ENCODE data around the gene KIAA1217.
"Not testable (repeated sequence)": the region's sequence is repeated elsewhere in the genome, so short reads cannot be mapped to it uniquely, and the experiment has no call there.

Gene KIAA1217

DNA sequence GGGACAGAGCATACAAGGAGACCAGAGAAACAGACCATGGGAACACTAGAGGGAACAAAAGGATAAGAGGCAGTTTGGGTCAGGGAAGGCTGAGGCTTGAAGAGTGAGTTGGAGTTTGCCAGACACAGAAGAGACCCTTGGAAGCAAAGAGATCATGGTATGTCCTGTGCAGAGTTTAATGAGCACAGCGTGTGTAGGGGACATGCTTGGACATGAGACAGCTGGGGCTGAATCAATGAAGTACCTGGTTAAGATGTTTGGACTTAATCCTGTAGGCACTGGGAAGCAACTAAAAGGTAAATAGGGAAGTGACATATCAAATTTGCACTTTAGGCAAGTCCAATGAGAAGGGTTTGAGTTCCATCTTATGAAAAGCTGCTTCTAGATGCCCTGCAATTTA is 79.6 kb downstream of the KIAA1217 start:
- no peak for DNase-seq (ENCODE audit: low read depth in 2 of 2)

DNA sequence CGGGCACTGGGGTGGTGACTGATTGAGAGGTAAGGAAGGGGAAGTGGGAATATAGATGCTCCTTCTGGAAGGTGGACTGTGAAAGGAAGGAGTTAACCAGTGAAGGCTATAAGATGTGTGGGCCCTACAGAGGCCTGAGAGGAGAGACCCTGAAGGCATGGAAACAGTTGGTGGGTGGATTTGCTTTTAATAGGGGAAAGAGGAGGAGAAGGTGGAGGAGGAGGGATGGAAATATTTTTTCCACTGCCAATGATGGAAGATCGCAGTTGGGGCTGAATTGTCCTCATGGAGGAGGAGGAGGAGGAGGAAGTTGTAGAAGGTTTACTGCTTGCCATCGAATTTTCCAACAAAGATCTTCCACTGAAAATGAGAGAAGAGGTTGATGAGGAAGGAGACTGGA is 80.3 kb downstream of the KIAA1217 start:
- DNase-seq (ENCODE audit: low read depth in 2 of 2) = no peak

GRCh38 chr10:24292304-24293293 is 83.7 kb downstream of the KIAA1217 start:
- DNase-seq (ENCODE audit: low read depth in 2 of 2) = no peak

- no peak for DNase-seq (ENCODE audit: low read depth in 2 of 2)
Measured at GRCh38 chr10:24299578-24300260, 90.8 kb downstream of the KIAA1217 start.

DNA sequence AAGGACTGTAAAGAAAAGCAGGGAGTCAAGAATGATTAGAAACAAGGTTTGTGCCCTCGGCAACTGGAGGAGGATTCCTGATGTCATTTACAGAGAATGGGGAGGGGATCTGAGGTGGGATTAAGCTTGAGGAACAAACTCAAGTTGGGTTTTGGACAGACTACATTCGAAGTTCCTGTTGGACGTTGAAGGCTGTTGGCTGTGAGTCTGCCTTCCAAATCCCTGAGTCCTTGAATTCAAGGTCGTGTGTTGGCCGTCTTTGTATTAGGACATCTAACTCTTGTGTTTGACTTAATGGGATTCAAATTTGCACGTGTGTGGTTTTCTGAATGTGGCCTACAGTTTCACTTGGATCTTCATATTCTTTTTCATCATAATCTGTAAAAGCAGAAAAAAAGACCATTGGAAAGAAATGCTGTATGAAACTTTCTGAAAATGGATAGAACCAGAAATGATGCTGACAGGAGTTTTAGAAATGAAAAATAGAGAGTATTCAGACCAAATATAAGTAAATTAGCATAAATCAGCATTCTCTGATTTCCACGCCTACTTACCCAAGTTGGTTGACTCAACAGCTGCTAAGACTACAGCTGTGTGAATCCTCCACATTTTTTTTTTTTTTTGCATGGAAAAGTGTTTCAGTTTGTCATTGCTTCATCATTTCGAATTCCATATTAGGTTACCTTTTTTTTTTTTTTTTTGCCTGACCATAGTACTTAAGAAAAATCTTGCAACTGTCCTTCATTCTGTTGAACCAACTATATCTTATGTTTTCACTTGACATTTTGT is 94.8 kb downstream of the KIAA1217 start:
- no peak for DNase-seq (ENCODE audit: low read depth in 2 of 2)

DNA sequence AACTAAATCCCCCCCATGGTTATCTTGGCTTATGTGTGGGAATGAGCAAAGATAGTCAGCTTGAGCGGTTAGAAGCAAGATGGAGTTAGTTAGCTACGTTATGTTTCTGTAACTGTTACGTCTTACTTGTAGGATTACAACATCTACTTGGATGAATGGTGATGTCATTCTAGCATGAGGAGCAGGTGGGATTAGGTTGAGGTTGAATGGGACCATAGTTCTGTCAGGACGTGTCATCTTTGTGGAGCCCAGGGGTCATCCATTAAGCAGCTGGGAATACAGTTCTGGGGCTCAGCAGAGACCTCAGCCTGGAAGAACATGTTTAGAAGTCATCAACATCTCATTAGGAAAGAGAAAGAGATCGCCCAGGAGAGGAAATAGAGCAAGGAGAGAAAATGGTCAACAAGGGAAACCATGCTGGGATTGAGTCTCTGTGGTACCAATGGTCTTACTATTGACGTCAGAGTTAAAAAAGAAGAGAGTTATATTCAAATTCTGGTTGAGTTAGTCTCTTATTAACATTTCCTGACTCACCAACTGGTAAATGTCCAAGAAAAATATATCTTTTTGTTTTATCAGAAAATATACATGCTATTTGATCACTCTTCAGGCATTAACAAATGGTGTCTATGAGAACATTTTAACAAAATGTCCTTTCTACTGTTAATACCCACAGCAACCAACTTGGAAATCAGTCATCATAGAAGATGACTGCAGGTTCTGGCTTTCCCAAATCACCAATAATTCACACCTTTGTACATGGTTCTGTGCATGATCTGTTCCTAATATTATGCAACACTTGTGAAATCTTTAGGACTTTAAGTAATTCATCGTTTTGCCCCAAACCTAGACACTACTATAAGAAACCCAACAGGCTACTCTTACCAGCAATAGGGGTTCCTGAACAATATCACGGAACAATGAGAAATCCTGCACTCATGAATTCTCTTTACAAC is 96.9 kb downstream of the KIAA1217 start:
- no peak for DNase-seq (ENCODE audit: low read depth in 2 of 2)

GRCh38 chr10:24306507-24306875 is 97.6 kb downstream of the KIAA1217 start:
- no peak for DNase-seq (ENCODE audit: low read depth in 2 of 2)

GRCh38 chr10:24307116-24307515 is 98.2 kb downstream of the KIAA1217 start:
- DNase-seq (ENCODE audit: low read depth in 2 of 2) = no peak

DNA sequence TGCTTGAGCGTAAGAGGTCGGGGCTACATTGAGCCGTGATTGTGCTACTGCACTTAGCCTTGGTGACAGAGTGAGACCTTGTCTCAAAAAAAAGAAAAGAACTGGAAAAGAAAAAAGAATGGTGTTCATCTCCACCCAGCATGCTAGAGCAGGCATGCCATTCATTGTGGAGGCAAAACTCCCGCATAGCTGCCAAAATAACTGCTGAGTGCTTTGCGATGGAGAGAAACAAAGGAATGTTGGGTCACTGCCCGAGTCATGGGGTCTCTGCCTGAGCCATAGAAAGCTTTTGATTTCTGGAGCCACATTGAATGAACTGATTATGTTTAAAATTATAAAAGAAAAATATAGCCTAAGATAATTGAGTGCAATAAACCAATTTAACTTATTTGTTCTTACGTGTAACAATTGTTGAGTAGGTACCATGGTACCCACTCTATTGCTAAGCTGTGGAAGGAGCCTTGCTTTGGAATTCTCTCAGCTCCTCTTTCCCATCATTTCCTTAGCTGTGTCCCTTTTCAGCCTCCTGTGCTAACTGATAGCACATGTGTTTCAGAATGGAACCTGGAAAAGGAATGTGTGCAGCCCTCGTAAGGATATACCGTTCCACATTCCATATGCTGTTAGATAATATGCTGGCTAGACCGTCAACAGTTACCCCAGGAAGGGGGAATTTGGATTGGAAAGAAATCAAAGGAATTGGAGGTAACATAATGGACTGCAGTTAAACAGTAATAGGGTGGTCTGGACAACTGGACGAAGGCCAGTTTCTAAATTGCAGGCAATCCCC is 99.0 kb downstream of the KIAA1217 start:
- no peak for DNase-seq (ENCODE audit: low read depth in 2 of 2)

DNA sequence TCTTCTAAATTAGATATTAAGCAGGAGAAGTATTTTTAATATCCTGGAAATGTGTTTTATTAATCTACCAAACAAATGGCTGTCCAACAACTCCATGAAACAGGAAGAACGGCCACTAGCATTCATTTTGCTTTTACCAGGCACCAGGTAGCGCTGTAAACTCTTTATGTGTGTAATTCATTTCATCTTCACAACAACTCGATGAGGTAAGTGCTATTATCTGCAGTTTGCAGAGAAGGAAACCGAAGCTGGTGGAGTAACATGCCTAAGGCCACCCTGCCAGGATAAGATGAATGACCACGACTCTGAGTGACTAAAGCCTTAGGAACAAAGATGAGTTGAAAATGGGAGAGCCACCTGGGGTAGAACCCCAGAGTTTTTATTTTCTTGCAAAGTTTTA is 101.2 kb downstream of the KIAA1217 start:
- DNase-seq (ENCODE audit: low read depth in 2 of 2) = no peak

DNA sequence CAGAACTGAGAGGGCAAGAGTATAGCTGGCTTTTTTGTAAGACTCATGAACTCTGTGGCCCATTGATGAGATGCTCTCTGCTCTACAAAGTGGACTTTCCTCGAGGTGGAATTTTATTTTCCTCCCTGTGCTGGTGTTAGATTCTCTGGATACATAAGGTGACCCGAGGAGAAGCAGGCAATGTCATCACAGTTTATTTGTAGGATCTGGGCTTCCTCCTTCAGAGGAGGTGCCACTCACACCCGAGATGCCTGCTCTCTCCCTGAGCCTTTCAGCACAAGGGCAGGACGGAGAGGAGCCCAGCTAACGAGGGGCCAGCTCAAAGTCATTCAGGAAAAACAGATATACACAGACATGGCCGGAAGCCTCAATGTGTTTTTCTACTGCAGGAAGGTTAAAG is 103.0 kb downstream of the KIAA1217 start:
- no peak for DNase-seq (ENCODE audit: low read depth in 2 of 2)

- no peak for DNase-seq (ENCODE audit: low read depth in 2 of 2)
Measured at GRCh38 chr10:24313283-24313682, 104.3 kb downstream of the KIAA1217 start.

DNA sequence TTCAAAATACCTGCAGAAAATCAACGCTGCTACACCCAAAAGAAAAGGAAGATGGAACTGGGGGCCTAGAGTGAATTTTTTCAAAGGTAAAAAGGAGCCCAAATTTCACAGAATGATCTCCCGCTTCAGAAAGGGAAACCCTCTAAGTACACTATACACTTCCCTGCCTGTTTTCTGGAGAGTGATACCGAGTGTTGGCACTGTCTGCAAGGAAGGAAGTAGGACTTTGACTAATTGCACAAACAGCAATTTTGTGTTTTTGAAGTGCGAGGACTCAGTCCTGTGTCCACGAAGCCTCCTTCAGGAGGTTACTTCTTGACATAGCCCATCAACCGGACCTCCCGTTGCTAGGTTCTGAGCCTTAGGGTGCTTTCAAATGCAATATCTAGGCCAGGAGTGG is 106.3 kb downstream of the KIAA1217 start:
- no peak for DNase-seq (ENCODE audit: low read depth in 2 of 2)

DNA sequence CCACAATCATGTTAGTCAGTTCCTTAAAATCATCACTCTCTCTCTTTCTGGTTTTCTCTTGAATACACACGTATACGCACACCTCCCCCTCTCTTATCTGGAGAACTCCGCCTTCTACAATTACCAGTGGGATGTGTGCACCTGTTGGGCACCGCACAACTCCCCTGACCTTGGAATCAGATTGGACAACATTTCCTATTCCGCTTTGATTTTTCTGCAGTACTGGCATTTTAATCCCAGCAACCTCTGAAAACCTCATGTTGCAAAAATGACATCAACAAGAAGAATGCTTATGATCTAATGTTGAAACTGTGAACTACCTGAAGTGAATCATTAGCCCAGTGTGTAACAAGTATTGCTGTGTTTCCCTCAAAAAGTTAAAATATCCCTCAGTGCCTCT is 109.6 kb downstream of the KIAA1217 start:
- no peak for DNase-seq (ENCODE audit: low read depth in 2 of 2)

- no peak for DNase-seq (ENCODE audit: low read depth in 2 of 2)
Measured at GRCh38 chr10:24320373-24320772, 111.4 kb downstream of the KIAA1217 start.

DNA sequence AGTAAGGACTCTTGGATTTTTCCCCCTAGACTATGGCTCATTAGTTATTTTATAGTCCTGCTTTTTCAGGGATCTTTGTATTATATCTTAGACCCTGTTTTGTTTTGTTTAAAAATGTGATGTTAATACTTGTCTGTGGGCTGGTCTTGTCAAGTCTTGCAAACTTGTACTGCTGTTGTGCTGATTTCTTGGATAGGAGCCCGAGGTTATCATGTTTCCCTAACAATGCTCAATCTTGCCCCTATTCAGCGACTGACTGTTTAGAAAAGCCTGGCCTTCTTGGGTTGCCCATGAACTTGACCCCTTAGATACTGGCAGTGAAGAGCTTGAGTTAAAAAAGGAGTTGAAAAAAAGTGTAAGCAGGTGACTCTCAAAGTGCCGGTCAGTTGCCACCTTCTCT is 115.7 kb downstream of the KIAA1217 start:
- DNase-seq (ENCODE audit: low read depth in 2 of 2) = no peak

- DNase-seq (ENCODE audit: low read depth in 2 of 2) = no peak
Measured at GRCh38 chr10:24331457-24331856, 122.5 kb downstream of the KIAA1217 start.

DNA sequence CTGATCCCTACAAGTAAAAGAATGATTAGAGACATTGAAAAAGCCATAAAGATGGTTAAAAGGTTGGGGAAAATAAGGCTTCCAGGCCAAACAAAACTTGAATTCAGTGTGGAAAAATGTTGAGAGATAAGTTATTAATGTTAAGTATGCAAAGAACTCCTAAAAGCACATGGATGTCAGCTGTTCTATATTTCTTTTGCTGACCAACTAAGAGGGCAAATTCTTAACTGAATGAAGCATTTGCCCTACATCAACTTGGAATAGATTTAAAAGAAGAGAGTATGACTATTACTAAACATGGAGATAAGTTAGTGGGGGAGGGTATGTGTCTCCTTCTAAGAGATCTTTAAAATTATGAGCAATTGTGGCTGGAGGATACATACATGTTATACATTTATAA is 124.8 kb downstream of the KIAA1217 start:
- no peak for DNase-seq (ENCODE audit: low read depth in 2 of 2)

GRCh38 chr10:24334279-24334939 is 125.5 kb downstream of the KIAA1217 start:
- DNase-seq (ENCODE audit: low read depth in 2 of 2) = no peak

GRCh38 chr10:24337723-24338122 is 128.8 kb downstream of the KIAA1217 start:
- DNase-seq (ENCODE audit: low read depth in 2 of 2) = not testable (repeated sequence)
